HG03045 (cell line): ENCODE data around the gene S1PR5.

Experiments used
- ATAC-seq: cut with Tn5 transposase; IDR thresholded peaks from one replicate; pipeline ENCODE4 v1.9.1; 2021; ENCODE audit warnings: mild to moderate bottlenecking, moderate library complexity; ENCODE audit not compliant: unreplicated experiment

S1PR5 gene

DNA sequence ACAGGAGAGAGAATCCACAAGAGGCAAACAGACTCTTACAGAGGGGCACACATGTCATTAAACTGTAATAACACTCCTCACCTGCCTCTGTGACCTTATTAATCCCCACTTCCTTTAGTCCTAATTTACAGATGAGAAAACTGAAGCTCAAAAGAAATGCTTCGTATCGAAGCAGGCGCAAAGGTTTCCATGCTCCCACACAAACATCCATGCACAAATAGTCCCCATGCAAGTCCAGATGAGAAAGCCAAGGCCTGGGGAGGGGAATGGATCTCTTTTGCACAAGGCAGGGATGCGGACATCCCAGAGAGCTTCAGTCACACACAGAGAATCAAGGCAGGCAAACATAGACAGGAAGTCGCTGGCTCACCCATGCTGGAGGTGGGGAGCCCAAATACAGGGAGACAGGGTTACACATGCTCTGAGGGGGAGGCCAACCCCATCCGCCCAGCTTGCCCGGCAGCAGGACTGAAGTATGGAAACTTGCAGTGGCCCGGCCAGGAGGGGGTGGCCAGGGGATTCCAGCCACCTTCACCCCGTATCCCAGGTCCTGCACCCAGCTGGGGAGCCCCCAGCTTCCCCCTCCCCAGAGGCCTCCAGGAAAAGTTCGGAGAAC, 468 bp downstream of the S1PR5 start:
- ATAC-seq: no peak

DNA sequence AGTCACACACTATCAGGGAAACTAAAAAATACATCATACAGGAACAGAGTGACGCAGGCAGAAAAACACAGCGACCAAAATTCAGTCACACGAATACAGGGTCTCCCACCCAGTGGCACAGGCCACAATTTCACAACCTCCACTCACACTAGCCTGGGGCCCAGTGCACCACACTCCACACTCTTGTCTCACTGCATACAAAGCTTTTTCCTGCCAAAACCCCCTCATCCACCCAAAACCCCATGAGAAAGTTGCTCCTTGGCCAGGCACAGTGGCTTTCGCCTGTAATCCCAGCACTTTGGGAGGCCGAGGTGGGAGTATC, 1.2 kb downstream of the S1PR5 start:
- ATAC-seq: no peak

DNA sequence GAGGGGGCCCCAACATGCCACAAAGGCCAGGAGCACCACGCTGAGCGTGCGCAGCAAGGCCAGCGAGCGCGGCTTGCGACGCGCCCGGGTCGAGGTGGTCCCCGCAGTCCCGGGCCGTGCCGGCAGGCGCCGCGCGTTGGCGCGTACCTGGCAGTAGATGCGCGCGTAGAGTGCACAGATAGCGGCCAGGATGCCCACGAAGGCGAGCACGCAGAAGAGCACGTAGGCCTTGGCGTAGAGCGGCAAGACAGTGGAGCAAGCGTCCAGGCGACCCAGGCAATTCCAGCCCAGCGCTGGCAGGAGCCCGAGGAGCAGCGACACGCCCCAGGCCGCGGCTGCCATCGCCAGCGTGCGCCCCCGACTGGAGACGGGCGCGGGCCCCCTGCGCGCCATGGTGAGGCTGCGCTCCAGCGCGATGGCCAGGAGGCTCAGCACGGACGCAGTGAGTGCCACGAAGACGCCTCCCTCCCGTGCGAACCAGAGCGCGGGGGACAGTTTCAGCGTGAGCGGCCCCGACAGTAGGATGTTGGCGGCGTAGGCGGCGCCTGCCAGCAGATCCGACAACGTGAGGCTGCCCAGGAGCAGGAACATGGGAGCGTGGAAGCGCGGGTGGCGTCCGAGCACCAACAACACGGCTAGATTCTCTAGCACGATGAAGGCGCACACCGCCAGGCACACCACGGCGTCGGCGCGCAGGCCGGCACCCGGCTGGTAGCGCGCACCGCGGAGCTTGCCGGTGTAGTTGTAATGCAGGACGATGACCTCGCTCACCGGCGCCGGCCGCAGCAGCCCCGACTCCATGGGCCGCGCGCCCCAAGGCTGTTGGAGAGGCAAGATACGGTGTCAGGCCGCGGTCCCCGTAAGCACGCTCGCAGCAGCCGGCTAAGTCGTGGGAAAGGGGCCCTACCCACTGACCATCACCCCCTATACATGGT, 2.8 kb downstream of the S1PR5 start:
- ATAC-seq: no peak

GRCh38 chr19:10513223-10513622, 4.0 kb downstream of the S1PR5 start:
- ATAC-seq: no peak

GRCh38 chr19:10510301-10510802, 6.9 kb downstream of the S1PR5 start:
- no peak for ATAC-seq

GRCh38 chr19:10508707-10509106, 8.5 kb downstream of the S1PR5 start:
- no peak for ATAC-seq

DNA sequence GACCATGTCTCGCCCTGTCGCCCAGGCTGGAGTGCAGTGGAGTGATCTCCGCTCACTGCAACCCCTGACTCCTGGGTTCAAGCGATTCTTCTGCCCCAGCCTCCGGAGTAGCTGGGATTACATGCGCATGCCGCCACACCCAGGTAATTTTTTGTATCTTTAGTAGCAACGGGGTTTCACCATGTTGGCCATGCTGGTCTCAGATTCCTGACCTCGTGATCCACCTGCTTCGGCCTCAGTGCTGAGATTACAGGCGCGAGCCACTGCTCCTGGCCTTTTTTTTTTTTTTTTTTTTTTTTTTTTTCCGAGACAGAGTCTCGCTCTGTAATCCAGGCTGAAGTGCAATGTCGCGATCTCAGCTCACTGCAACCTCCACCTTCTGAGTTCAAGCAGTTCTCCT, 9.2 kb downstream of the S1PR5 start:
- no peak for ATAC-seq

DNA sequence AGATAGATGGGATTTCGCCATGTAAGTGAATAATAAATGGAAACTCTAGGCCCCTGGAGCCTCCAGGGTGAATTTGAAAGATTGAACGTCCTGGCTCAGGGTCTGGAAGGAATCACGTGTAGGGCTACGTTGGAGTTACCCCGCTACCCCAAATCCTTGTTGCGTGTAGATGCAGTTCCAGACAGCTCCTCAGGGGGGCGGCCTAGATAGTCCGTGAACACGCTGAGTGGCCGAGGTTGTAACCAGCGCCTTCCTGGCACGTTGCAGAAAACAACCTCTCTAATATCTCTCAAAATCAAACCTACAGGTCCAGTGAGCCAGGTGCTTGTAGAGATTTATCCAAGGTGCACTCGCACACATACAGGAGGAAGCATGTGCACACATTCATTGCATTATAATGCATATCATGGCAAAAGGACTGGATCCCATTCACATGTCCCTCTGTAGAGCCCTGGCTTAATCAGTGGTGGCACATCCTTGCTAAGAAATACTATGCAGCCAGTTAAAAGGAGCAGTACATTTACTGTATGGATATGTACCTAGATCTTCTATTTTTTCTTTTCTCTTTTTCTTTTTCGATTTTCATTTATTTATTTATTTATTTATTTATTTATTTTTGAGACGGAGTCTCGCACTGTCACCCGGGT, 11.5 kb downstream of the S1PR5 start:
- no peak for ATAC-seq

DNA sequence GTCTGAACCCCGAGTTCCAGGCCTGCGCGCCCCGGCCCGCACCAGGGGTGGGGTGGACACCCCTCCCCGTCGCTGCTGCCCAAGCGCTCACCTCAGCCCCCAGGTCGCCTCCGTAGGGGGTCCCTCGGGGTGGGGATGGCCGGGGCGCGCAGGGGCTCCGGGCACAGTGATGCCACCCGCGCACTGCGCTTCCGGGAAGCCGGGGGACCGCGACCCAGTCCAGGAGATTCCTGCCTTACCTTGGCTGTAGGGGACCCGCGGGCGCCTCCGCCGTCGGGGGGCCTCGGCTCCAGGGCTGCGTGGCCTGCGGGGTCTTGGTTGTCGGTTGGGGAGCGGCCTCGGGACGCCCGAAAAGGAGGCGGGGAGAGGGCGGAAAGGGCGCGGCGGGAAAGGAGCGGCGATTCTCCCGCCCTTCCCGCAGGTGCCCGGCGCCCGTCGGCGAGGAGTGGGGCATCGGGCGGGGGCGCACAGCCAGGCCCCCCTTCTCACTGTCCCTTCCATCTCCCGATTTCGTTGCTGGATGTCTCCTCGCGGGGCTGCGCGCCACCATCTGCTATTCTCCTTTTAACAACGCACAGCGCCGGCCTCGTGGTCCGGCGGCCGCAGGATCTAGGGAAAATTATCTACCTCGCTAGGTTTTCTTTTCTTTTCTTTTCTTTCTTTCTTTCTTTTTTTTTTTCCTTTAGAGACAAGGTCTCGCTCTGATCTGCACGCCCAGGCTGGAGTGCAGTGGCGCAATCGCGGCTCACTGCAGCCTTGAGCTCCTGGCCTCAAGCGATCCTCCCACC, 14.1 kb downstream of the S1PR5 start, which contains the start of gene KEAP1:
Gene KEAP1, minus strand, starts transcription at position 355 of the 788 bp plus-strand sequence. CDS start 3,323 bp downstream, outside the sequence.
- ATAC-seq: peak; percentile 19

- ATAC-seq: peak; percentile 85
These were observed 14.7 kb downstream of the S1PR5 start for GRCh38 chr19:10502524-10503001.

DNA sequence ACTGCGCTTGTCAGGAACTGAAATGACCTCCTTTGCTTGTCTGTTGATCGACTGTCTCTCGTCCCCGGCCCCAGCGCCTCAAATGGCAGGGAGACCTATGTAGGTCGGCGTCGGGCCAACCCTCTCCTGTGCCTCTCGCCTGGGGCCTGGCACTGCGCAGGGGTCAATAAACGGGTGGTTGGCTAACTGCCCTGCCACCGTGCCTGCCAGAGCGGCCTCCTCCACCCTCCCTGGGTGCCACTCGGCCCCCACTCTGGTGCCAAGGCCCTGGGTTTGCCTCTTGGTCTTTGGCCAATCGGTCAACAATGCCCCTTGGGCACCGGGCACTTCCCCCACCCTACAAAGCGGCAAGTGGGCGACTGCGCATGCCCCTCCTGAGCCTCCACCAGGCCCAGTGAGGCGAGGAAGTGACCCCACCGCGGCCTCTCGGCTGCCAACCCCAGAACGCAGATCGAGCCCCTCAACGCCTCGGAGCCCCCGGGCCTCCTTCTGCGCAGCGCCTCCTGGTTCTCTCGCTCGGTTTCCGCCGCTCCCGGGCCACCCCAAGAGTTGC, 15.2 kb downstream of the S1PR5 start:
- ATAC-seq: peak; percentile 42

DNA sequence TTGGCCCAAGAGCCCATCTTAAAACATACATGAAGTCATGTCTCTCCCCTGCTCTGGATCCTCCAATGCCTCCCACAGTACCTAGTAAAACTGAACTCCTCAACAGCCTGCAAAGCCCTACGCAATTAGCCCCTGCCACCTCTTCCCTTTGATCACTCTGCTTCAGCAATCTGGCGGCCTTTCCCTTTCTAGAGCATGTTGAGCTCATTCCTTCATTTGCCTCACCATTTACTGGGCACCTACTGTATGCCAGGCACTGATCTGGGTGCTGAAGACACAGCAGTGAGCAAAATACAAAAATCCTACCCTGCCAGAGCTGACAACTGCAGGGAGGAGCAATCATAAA, 17.0 kb downstream of the S1PR5 start:
- ATAC-seq: no peak

DNA sequence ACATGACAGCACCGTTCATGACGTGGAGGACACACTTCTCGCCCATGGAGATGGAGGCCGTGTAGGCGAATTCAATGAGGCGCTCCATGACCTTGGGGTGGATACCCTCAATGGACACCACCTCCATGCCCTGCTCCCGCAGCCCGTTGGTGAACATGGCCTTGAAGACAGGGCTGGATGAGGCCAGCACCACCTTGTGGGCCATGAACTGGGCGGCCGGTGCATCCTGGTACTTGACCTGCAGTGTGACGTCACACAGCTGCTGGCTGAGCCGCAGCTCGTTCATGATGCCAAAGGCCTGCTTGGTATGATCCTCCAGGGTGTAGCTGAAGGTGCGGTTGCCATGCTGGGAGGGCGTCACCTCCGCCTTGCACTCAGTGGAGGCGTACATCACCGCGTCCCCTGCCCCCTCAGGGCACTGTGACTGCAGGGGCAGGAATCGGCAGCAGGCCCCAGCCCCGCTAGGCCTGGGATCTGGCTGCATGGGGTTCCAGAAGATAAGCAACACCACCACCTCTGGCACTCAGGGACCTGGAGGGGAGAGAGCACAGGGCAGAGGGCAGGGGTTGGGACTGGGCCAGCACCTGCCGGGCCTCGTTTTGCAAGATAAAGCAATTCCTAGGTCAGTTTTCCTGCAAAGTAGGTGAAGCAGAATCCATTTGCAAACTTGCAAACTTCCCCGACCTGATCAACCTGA, 17.5 kb downstream of the S1PR5 start:
- no peak for ATAC-seq

- ATAC-seq: no peak
These were observed 19.9 kb downstream of the S1PR5 start for GRCh38 chr19:10497371-10497770.

- no peak for ATAC-seq
These were observed 25.7 kb downstream of the S1PR5 start for GRCh38 chr19:10491472-10492047.

GRCh38 chr19:10486551-10486950, 30.7 kb downstream of the S1PR5 start:
- no peak for ATAC-seq

DNA sequence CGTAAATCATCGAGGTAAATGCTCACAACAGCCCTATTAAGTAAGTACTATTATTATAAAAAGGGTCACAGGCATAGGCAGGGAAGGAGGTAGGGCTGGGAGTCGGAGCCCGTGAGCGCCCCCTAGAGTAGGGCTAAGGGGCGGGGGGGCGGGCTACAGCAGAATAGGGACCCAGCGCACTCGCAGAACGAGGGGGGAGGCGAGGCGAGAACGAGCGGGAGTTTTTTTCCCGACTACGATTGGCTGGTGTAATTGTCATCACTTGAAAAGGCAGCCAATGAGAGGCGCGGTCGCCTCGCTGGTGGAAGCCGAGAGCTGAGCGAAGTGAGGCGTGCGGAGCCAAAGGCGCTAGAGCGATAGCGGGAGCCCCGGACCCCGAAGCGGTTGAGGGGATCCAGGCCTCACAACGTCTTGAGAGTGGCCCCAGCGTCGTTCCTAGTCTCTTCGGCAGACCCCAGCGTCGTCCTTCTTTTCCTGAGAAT, 38.3 kb downstream of the S1PR5 start:
- ATAC-seq: no peak

GRCh38 chr19:10478476-10478875, 38.8 kb downstream of the S1PR5 start:
- ATAC-seq: no peak

DNA sequence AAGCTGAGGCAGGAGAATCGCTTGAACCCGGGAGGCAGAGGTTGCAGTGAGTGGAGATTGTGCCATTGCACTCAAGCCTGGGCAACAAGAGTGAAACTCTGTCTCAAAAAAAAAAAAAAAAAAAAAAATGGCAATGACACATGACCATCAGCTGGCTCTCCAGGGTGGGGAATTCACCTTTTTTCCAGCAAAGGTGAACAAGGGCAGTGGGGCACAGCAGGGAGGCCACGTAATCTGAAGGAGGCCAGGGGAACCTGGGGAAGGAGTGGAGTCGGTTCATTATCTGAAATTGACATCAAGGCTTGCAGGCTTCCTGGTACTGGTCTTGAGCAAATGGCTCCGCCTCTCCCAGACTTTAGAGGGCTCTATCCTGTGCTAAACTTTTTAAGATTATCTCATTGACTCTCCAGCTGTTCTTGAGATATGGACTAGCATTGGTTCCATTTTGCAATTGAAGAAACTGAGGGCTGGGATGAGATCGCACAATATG, 42.2 kb downstream of the S1PR5 start:
- ATAC-seq: no peak
